GM12878 (cell line): Measurements from ENCODE around the gene LRRC23. TPM values are rescaled to one million over a fixed set of nuclear protein-coding genes. Genes with fewer than 3 reads are reported as not detected.

Experiments used
- BMI1 ChIP-seq: fragments of 450-650 bp; IDR thresholded peaks from 2 replicates; pipeline ENCODE4 v1.6.1; 2016; ENCODE audit warnings: mild to moderate bottlenecking, moderate library complexity, borderline replicate concordance
- CBFB ChIP-seq: IDR thresholded peaks from 2 replicates; pipeline ENCODE4 v1.6.1; 2016; ENCODE audit warnings: antibody characterized with exemption, low read depth
- KAT2A ChIP-seq: conservative IDR thresholded peaks from 2 replicates; pipeline ENCODE4 v1.6.1; 2011; ENCODE audit warnings: low read depth, low read length; ENCODE audit not compliant: control insufficient read depth
- MXI1 ChIP-seq: fragments of 150-350 bp; IDR thresholded peaks from 2 replicates; pipeline ENCODE4 v1.6.1; 2011; ENCODE audit warnings: low read depth, mild to moderate bottlenecking, inconsistent platforms, low read length, improper control_type of control experiment
- MYB ChIP-seq: fragments of 150-350 bp; IDR thresholded peaks from 2 replicates; pipeline ENCODE4 v1.6.1; 2014; ENCODE audit warnings: mild to moderate bottlenecking, low read depth, low read length, borderline replicate concordance
- POLR2AphosphoS5 ChIP-seq: IDR thresholded peaks from 2 replicates; pipeline ENCODE4 v1.6.1; 2011; ENCODE audit warnings: mild to moderate bottlenecking, low read length, inconsistent platforms
- RAD21 ChIP-seq: IDR thresholded peaks from 2 replicates; pipeline ENCODE4 v1.6.1; 2011; ENCODE audit warnings: mild to moderate bottlenecking, low read depth, low read length, moderate library complexity; ENCODE audit not compliant: insufficient read depth
- SMAD5 ChIP-seq: IDR thresholded peaks from 2 replicates; pipeline ENCODE4 v1.6.1; 2016; ENCODE audit warnings: antibody characterized with exemption, low read depth
- polyA plus RNA-seq, 11 experiments: library from polyadenylated mRNA; depleted of rRNA in 4 of 11; unstranded in 6 of 11; stranded (reverse) in 5 of 11; fragments of >200 nt; fragmentation: Nextera tagmentation in 4 of 11; fragmentation: Illumina TruSeq in 1 of 11; extraction: Ambion mirVana in 4 of 11; extraction: Trizol in 1 of 11; gene quantifications; 1 replicate in 1 of 11; 2 replicates in 10 of 11; pipeline versions ENCODE4 v1.2.1 to v1.2.3, GENCODE V29; 2011 to 2016; ENCODE audit warnings: inconsistent platforms in 2 of 11, missing spikeins in 2 of 11, low read depth in 1 of 11
- total RNA-seq, 4 experiments: library from RNA; depleted of rRNA in 3 of 4; stranded (reverse); fragments of >200 nt in 3 of 4; fragmentation: Illumina TruSeq in 1 of 4; extraction: Trizol in 1 of 4; gene quantifications; 2 replicates each; pipeline versions ENCODE4 v1.2.1 to v1.2.3, GENCODE V29; 2013 to 2021
- TF ChIP-seq, protein P1 (sequence below): fragments of 450-650 bp; IDR thresholded peaks from 2 replicates; pipeline ENCODE4 v1.6.1; 2017; ENCODE audit warnings: borderline replicate concordance
- TF ChIP-seq, protein P2 (sequence below): fragments of 450-650 bp; IDR thresholded peaks from 2 replicates; pipeline ENCODE4 v1.6.1; 2017; ENCODE audit warnings: low read depth, mild to moderate bottlenecking, moderate library complexity
- TF ChIP-seq, protein P3 (sequence below): IDR thresholded peaks from 2 replicates; pipeline ENCODE4 v1.6.1; 2012; ENCODE audit warnings: improper control_type of control experiment, low read depth, low read length; ENCODE audit not compliant: insufficient replicate concordance
- TF ChIP-seq, protein P4 (sequence below): fragments of 450-650 bp; formaldehyde crosslinking; IDR thresholded peaks from 2 replicates; pipeline ENCODE4 v1.5.0; 2022; ENCODE audit warnings: mild to moderate bottlenecking, missing genetic modification characterization
- TF ChIP-seq, protein P5 (sequence below): fragments of 150-350 bp; IDR thresholded peaks from 2 replicates; pipeline ENCODE4 v1.6.1; 2016; ENCODE audit warnings: low read depth, low read length

LRRC23 gene
- total and polyA plus RNA-seq, 10 of the 15 experiments (the other 5 are each of a cell fraction or from before 2014, with no cell fraction given), result 1.4 to 6.9 (median 3.4) TPM

DNA sequence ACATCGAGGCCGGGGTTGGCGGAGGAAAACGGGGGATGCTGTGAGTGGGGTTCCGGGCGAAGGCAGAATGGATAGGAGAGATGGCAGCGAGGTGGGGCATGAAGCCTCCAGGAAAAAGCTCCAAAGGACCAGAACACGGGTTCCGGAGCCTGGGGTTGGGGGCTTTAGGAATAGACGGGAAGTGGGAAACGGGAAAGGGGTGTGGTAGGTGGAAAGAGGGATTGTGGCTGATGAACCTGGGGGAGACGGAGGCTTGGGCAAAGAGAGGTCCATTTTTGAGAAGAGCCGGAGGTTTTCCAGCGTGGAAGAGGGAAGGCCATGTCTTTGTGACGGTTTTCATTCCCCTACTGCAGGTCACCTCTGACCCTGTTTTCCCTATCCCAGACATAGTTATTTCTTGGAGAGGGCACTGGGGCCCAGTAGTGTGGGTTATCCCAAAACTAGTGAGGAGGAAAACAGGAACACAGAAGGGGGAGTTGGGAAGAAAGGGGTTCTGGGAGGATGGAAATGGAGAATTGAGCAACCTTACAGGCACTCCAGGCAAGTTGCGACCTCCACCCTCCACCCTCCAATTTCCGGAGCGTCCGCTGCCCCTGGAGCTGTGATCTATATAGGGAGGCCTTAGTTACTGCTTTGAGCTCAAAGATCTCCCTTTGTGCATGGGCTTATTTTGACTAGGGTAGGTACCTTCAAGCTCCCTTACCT is 24.2 kb downstream of the LRRC23 start (continued):
- TF ChIP-seq, protein P1, sequence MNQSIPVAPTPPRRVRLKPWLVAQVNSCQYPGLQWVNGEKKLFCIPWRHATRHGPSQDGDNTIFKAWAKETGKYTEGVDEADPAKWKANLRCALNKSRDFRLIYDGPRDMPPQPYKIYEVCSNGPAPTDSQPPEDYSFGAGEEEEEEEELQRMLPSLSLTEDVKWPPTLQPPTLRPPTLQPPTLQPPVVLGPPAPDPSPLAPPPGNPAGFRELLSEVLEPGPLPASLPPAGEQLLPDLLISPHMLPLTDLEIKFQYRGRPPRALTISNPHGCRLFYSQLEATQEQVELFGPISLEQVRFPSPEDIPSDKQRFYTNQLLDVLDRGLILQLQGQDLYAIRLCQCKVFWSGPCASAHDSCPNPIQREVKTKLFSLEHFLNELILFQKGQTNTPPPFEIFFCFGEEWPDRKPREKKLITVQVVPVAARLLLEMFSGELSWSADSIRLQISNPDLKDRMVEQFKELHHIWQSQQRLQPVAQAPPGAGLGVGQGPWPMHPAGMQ, result no peak
- TF ChIP-seq, protein P2, sequence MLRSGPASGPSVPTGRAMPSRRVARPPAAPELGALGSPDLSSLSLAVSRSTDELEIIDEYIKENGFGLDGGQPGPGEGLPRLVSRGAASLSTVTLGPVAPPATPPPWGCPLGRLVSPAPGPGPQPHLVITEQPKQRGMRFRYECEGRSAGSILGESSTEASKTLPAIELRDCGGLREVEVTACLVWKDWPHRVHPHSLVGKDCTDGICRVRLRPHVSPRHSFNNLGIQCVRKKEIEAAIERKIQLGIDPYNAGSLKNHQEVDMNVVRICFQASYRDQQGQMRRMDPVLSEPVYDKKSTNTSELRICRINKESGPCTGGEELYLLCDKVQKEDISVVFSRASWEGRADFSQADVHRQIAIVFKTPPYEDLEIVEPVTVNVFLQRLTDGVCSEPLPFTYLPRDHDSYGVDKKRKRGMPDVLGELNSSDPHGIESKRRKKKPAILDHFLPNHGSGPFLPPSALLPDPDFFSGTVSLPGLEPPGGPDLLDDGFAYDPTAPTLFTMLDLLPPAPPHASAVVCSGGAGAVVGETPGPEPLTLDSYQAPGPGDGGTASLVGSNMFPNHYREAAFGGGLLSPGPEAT, result peak; percentile 15; the same call in 1 of the 2 replicates
- TF ChIP-seq, protein P3, sequence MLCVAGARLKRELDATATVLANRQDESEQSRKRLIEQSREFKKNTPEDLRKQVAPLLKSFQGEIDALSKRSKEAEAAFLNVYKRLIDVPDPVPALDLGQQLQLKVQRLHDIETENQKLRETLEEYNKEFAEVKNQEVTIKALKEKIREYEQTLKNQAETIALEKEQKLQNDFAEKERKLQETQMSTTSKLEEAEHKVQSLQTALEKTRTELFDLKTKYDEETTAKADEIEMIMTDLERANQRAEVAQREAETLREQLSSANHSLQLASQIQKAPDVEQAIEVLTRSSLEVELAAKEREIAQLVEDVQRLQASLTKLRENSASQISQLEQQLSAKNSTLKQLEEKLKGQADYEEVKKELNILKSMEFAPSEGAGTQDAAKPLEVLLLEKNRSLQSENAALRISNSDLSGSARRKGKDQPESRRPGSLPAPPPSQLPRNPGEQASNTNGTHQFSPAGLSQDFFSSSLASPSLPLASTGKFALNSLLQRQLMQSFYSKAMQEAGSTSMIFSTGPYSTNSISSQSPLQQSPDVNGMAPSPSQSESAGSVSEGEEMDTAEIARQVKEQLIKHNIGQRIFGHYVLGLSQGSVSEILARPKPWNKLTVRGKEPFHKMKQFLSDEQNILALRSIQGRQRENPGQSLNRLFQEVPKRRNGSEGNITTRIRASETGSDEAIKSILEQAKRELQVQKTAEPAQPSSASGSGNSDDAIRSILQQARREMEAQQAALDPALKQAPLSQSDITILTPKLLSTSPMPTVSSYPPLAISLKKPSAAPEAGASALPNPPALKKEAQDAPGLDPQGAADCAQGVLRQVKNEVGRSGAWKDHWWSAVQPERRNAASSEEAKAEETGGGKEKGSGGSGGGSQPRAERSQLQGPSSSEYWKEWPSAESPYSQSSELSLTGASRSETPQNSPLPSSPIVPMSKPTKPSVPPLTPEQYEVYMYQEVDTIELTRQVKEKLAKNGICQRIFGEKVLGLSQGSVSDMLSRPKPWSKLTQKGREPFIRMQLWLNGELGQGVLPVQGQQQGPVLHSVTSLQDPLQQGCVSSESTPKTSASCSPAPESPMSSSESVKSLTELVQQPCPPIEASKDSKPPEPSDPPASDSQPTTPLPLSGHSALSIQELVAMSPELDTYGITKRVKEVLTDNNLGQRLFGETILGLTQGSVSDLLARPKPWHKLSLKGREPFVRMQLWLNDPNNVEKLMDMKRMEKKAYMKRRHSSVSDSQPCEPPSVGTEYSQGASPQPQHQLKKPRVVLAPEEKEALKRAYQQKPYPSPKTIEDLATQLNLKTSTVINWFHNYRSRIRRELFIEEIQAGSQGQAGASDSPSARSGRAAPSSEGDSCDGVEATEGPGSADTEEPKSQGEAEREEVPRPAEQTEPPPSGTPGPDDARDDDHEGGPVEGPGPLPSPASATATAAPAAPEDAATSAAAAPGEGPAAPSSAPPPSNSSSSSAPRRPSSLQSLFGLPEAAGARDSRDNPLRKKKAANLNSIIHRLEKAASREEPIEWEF, result no peak
- TF ChIP-seq, protein P4, sequence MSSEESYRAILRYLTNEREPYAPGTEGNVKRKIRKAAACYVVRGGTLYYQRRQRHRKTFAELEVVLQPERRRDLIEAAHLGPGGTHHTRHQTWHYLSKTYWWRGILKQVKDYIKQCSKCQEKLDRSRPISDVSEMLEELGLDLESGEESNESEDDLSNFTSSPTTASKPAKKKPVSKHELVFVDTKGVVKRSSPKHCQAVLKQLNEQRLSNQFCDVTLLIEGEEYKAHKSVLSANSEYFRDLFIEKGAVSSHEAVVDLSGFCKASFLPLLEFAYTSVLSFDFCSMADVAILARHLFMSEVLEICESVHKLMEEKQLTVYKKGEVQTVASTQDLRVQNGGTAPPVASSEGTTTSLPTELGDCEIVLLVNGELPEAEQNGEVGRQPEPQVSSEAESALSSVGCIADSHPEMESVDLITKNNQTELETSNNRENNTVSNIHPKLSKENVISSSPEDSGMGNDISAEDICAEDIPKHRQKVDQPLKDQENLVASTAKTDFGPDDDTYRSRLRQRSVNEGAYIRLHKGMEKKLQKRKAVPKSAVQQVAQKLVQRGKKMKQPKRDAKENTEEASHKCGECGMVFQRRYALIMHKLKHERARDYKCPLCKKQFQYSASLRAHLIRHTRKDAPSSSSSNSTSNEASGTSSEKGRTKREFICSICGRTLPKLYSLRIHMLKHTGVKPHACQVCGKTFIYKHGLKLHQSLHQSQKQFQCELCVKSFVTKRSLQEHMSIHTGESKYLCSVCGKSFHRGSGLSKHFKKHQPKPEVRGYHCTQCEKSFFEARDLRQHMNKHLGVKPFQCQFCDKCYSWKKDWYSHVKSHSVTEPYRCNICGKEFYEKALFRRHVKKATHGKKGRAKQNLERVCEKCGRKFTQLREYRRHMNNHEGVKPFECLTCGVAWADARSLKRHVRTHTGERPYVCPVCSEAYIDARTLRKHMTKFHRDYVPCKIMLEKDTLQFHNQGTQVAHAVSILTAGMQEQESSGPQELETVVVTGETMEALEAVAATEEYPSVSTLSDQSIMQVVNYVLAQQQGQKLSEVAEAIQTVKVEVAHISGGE (CRISPR knock-in tag), result no peak
- no peak for TF ChIP-seq CBFB
- TF ChIP-seq RAD21, result no peak
- no peak for TF ChIP-seq MXI1
- TF ChIP-seq KAT2A, result no peak
- TF ChIP-seq SMAD5, result no peak
- no peak for TF ChIP-seq POLR2AphosphoS5
- TF ChIP-seq MYB, result no peak
- TF ChIP-seq, protein P5, sequence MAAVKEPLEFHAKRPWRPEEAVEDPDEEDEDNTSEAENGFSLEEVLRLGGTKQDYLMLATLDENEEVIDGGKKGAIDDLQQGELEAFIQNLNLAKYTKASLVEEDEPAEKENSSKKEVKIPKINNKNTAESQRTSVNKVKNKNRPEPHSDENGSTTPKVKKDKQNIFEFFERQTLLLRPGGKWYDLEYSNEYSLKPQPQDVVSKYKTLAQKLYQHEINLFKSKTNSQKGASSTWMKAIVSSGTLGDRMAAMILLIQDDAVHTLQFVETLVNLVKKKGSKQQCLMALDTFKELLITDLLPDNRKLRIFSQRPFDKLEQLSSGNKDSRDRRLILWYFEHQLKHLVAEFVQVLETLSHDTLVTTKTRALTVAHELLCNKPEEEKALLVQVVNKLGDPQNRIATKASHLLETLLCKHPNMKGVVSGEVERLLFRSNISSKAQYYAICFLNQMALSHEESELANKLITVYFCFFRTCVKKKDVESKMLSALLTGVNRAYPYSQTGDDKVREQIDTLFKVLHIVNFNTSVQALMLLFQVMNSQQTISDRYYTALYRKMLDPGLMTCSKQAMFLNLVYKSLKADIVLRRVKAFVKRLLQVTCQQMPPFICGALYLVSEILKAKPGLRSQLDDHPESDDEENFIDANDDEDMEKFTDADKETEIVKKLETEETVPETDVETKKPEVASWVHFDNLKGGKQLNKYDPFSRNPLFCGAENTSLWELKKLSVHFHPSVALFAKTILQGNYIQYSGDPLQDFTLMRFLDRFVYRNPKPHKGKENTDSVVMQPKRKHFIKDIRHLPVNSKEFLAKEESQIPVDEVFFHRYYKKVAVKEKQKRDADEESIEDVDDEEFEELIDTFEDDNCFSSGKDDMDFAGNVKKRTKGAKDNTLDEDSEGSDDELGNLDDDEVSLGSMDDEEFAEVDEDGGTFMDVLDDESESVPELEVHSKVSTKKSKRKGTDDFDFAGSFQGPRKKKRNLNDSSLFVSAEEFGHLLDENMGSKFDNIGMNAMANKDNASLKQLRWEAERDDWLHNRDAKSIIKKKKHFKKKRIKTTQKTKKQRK, result no peak
- TF ChIP-seq BMI1, result no peak
